ENCODE measurements around the gene OR2A25. TPM values are rescaled to one million over a fixed set of nuclear protein-coding genes. Genes with fewer than 3 reads are reported as not detected.
"Not testable (repeated sequence)": the region's sequence is repeated elsewhere in the genome, so short reads cannot be mapped to it uniquely, and the experiment has no call there.

The OR2A25 gene
- total and polyA plus RNA-seq, 10 donors, result not detected

- Histone ChIP-seq H3K4me1 (no peaks in the 10 kb centered on the region), H3K36me3 (no peaks in the 10 kb centered on the region), H3K4me3 (no peak overlapping the region), H3K27me3 (replicated peaks in 1 of 7) (no peaks in the 10 kb centered on the region), H3K9me3 (no peaks in the 10 kb centered on the region), H3K27ac (no peak overlapping the region)
- no peak for TF ChIP-seq POLR2A (IDR thresholded peaks at IDR 0.05)
- TF ChIP-seq, protein P1, sequence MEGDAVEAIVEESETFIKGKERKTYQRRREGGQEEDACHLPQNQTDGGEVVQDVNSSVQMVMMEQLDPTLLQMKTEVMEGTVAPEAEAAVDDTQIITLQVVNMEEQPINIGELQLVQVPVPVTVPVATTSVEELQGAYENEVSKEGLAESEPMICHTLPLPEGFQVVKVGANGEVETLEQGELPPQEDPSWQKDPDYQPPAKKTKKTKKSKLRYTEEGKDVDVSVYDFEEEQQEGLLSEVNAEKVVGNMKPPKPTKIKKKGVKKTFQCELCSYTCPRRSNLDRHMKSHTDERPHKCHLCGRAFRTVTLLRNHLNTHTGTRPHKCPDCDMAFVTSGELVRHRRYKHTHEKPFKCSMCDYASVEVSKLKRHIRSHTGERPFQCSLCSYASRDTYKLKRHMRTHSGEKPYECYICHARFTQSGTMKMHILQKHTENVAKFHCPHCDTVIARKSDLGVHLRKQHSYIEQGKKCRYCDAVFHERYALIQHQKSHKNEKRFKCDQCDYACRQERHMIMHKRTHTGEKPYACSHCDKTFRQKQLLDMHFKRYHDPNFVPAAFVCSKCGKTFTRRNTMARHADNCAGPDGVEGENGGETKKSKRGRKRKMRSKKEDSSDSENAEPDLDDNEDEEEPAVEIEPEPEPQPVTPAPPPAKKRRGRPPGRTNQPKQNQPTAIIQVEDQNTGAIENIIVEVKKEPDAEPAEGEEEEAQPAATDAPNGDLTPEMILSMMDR (IDR thresholded peaks at IDR 0.05 in 8 of 11, conservative IDR thresholded peaks at IDR 0.05 in 3 of 11), result no peak
- TF ChIP-seq POLR2AphosphoS5 (IDR thresholded peaks at IDR 0.05), result no peak
- intact Hi-C loops (cut with DNase I; ENCODE audit: low total_unique reads), result no loop called here
- no peak for DNase-seq
- WGBS, 5 donors, result 55 to 89% (median 58%) methylated on average over 2 of the region's 2 CpGs
Observed at GRCh38 chr7:144049491-144049890, 20.1 kb upstream of the OR2A25 start.

- H3K27me3 ChIP-seq (replicated peaks in 1 of 7), result no peaks in the 10 kb centered on the region
- no peak for DNase-seq
- H3K36me3 ChIP-seq, result no peaks in the 10 kb centered on the region
- TF ChIP-seq POLR2A (IDR thresholded peaks at IDR 0.05), result no peak
- TF ChIP-seq, protein P1 (IDR thresholded peaks at IDR 0.05 in 8 of 11, conservative IDR thresholded peaks at IDR 0.05 in 3 of 11), result no peak
- no peak for TF ChIP-seq POLR2AphosphoS5 (IDR thresholded peaks at IDR 0.05)
- WGBS, 5 donors, result 77 to 96% (median 82%) methylated on average over 3 of the region's 3 CpGs
- no peak overlapping the region for H3K4me3 ChIP-seq
- H3K9me3 ChIP-seq, result no peaks in the 10 kb centered on the region
- H3K27ac ChIP-seq, result no peak overlapping the region
- H3K4me1 ChIP-seq, result no peaks in the 10 kb centered on the region
- intact Hi-C loops (cut with DNase I; ENCODE audit: low total_unique reads), result no loop called here
Observed at GRCh38 chr7:144050093-144050492, 19.5 kb upstream of the OR2A25 start.

DNA sequence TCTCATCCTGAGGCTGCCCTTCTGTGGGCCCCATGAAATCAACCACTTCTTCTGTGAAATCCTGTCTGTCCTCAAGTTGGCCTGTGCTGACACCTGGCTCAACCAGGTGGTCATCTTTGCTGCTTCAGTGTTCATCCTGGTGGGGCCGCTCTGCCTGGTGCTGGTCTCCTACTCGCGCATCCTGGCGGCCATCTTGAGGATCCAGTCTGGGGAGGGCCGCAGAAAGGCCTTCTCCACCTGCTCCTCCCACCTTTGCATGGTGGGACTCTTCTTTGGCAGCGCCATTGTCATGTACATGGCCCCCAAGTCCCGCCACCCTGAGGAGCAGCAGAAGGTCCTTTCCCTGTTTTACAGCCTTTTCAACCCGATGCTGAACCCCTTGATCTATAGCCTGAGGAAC is 18.7 kb upstream of the OR2A25 start:
- 86 to 91% (median 88%) methylated on average over 8 of the region's 8 CpGs for WGBS, 5 donors
- intact Hi-C loops (cut with DNase I; ENCODE audit: low total_unique reads); H3K9me3 ChIP-seq; H3K4me1 ChIP-seq; DNase-seq; H3K4me3 ChIP-seq; H3K27ac ChIP-seq; H3K27me3 ChIP-seq (replicated peaks in 1 of 7); H3K36me3 ChIP-seq: not testable (repeated sequence)

DNA sequence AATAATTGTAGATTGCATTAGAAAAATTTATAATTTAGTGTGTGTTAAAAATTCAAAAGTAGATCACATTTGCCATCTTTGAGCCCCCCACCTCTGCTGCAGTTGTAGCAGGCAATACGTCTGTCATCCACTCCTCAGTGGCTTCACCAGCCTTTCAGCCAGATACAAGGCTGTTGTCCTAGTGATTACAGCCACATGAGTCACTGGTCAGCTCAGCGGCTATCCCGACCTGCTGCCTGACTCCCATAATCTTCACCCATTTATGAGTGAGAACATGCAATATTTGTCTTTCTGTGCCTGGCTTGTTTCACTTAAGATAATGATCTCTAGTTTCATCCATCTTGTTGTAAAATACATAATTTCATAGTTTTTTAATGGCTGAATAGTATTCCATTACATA is 11.7 kb upstream of the OR2A25 start:
- Histone ChIP-seq H3K9me3 (peaks cover 0 to 19% (median 11%) of the 10 kb centered on the region in 8 donors), H3K4me1 (no peaks in the 10 kb centered on the region), H3K36me3 (no peaks in the 10 kb centered on the region), H3K27ac (no peak overlapping the region), H3K4me3 (no peak overlapping the region), H3K27me3 (replicated peaks in 1 of 7) (no peaks in the 10 kb centered on the region)
- TF ChIP-seq POLR2A (IDR thresholded peaks at IDR 0.05), result no peak
- TF ChIP-seq POLR2AphosphoS5 (IDR thresholded peaks at IDR 0.05), result no peak
- TF ChIP-seq, protein P1 (IDR thresholded peaks at IDR 0.05 in 8 of 11, conservative IDR thresholded peaks at IDR 0.05 in 3 of 11), result no peak
- DNase-seq, result no peak
- WGBS, 5 donors, result 84 to 95% (median 89%) methylated on average over 3 of the region's 3 CpGs
- intact Hi-C loops (cut with DNase I; ENCODE audit: low total_unique reads), result no loop called here

DNA sequence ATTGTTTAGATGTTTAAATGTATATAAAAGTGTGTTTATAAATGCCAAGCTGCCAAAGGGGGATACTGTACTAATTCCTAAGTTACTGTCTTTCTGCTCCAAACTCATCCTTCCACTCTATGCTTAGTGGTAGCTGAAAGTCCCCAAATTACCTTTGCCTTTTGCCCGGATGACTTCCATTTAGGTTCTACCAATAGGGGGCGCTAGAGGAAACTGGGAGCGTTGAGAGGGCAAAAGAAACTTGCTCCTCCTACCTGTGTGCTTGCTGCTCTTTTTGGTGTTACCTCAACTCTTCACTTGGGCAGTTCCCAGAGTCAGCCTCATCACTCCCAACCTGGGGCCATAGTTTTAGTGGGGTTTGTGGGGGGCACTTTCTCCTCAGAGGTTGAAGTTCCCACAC is 5.9 kb upstream of the OR2A25 start:
- WGBS, 5 donors, result 25 to 63% (median 44%) methylated on average over 3 of the region's 3 CpGs

More for the DNA sequence above, 5.9 kb upstream of the OR2A25 start:
- no peaks in the 10 kb centered on the region for H3K4me1 ChIP-seq
- no peak overlapping the region for H3K4me3 ChIP-seq
- H3K36me3 ChIP-seq, result no peaks in the 10 kb centered on the region
- peaks cover 0 to 17% (median 11%) of the 10 kb centered on the region in 8 donors for H3K9me3 ChIP-seq
- TF ChIP-seq POLR2A (IDR thresholded peaks at IDR 0.05), result no peak
- TF ChIP-seq, protein P1 (IDR thresholded peaks at IDR 0.05 in 8 of 11, conservative IDR thresholded peaks at IDR 0.05 in 3 of 11), result no peak
- no peak for TF ChIP-seq POLR2AphosphoS5 (IDR thresholded peaks at IDR 0.05)
- no peak for DNase-seq
- H3K27ac ChIP-seq, result no peak overlapping the region
- peaks cover 0 to 6% (median 0%) of the 10 kb centered on the region in 7 donors for H3K27me3 ChIP-seq (replicated peaks in 1 of 7)
- intact Hi-C loops (cut with DNase I; ENCODE audit: low total_unique reads), result no loop called here
